ENCODE data around the gene AHNAK. TPM values are rescaled to one million over a fixed set of nuclear protein-coding genes. Genes with fewer than 3 reads are reported as not detected.

Gene AHNAK
- total and polyA plus RNA-seq, 3 donors from 2014 or later = 95.8 to 148 (median 137) TPM

DNA sequence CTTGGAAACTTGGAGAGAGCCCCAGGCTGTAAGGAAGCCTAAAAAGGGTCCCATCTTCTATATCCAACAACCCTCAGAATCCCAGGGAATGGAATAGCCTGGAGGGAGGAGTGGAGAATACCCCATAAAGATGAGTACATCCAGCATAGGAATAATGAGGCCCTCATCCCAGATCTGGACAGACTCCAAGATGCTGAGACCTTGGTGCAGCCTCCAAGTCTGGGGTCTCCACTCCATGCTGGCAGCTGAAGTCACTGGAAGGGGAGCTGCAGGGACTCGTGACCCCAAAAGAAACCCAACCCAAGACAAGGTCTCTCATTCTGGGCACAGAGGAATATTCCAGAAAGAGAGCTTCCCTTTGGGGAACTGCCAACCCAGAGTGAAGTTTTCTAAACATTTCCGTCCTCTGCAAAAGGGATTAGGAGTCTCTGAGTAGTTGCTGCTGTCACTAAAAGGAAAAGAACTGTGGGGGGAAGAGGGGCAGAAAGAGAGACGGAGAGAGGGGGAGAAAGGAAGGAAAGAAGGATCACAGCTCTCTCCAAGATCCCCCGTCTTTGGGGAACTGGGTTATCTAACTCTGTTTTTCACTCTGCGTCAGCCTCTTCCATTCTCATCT lies 127.2 kb downstream of the AHNAK start:
- H3K4me1 ChIP-seq = peaks cover 15% of the 10 kb centered on the region
- no peaks in the 10 kb centered on the region for H3K36me3 ChIP-seq (ENCODE audit: low read depth, missing control alignments)
- H3K27ac ChIP-seq = peak overlapping the region; percentile 39 to 77
- no peak for DNase-seq
- TF ChIP-seq, protein P1, sequence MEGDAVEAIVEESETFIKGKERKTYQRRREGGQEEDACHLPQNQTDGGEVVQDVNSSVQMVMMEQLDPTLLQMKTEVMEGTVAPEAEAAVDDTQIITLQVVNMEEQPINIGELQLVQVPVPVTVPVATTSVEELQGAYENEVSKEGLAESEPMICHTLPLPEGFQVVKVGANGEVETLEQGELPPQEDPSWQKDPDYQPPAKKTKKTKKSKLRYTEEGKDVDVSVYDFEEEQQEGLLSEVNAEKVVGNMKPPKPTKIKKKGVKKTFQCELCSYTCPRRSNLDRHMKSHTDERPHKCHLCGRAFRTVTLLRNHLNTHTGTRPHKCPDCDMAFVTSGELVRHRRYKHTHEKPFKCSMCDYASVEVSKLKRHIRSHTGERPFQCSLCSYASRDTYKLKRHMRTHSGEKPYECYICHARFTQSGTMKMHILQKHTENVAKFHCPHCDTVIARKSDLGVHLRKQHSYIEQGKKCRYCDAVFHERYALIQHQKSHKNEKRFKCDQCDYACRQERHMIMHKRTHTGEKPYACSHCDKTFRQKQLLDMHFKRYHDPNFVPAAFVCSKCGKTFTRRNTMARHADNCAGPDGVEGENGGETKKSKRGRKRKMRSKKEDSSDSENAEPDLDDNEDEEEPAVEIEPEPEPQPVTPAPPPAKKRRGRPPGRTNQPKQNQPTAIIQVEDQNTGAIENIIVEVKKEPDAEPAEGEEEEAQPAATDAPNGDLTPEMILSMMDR (IDR thresholded peaks at IDR 0.05) = no peak
- no peak for TF ChIP-seq POLR2A (IDR thresholded peaks at IDR 0.05)
- intact Hi-C loops (cut with DNase I; ENCODE audit: low total_unique reads) = no loop called here
- H3K27me3 ChIP-seq = no peaks in the 10 kb centered on the region
- 37 to 46% methylated on average over 5 of the region's 5 CpGs for WGBS, 2 donors
- no peaks in the 10 kb centered on the region for H3K9me3 ChIP-seq
- H3K4me3 ChIP-seq = no peak overlapping the region

DNA sequence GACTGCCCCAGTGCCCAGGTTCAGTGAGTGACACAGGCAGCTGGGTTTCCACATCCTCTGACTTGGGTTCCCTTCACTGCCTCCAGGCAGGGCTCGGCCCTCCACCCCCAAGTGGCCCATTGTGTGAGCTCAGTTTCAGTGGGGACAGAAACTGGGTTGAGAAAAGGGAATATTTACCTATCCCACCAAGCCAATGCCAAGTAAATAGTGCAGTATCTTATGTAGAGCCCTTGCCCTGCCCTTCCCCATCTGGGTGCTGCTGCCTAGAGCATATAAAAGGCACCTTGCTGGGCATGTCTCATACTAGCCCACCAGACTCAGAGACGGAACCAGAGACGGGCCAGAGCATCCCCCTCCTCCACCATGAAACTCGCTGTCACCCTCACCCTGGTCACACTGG lies 127.9 kb downstream of the AHNAK start, which contains the start of gene SCGB1A1:
Gene SCGB1A1, plus strand, starts transcription at position 301 of the 400 bp plus-strand sequence. Its CDS starts 63 bp downstream, at position 364.
- DNase-seq = no peak
- TF ChIP-seq POLR2A (IDR thresholded peaks at IDR 0.05) = no peak
- TF ChIP-seq, protein P1 (IDR thresholded peaks at IDR 0.05) = no peak
- intact Hi-C loops (cut with DNase I; ENCODE audit: low total_unique reads) = no loop called here

DNA sequence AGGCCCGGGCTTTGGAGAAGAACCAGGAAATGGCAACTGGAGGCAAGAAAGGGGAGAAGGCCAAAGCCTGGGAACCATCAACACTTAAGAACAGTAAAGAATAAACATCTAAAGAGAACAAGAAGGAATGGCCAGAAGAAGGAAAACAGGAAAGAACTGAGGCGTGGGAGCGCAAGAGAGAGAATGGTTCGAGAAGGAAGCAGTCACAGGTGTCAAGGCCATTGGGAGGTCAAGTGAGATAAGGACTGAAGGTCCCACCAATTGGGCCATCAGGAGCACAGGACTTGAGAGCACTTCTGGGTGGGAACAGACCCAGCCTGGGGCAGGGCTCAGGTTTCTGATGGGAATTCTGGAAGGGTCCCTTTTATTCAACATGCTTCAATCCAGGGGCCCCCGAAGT lies 128.5 kb downstream of the AHNAK start:
- no peaks in the 10 kb centered on the region for H3K27me3 ChIP-seq
- H3K27ac ChIP-seq = no peak overlapping the region
- H3K4me3 ChIP-seq = no peak overlapping the region
- no peaks in the 10 kb centered on the region for H3K36me3 ChIP-seq (ENCODE audit: low read depth, missing control alignments)
- 59 to 75% methylated on average over 5 of the region's 5 CpGs for WGBS, 2 donors
- no peaks in the 10 kb centered on the region for H3K9me3 ChIP-seq
- peaks cover 15% of the 10 kb centered on the region for H3K4me1 ChIP-seq
- no peak for DNase-seq
- no peak for TF ChIP-seq POLR2A (IDR thresholded peaks at IDR 0.05)
- TF ChIP-seq, protein P1 (IDR thresholded peaks at IDR 0.05) = no peak
- intact Hi-C loops (cut with DNase I; ENCODE audit: low total_unique reads) = no loop called here

More for the DNA sequence above, 127.9 kb downstream of the AHNAK start, which contains the start of gene SCGB1A1:
- Histone ChIP-seq H3K36me3 (ENCODE audit: low read depth, missing control alignments) (no peaks in the 10 kb centered on the region), H3K4me3 (no peak within 1 kb of the TSS), H3K27ac (peak within 1 kb of the TSS; percentile 39 to 77), H3K27me3 (no peaks in the 10 kb centered on the region), H3K4me1 (peaks cover 15% of the 10 kb centered on the region), H3K9me3 (no peaks in the 10 kb centered on the region)
- 78% methylated on average over 4 of the region's 4 CpGs; no CpG with 5 or more reads in 1 of the 2 donors for WGBS, 2 donors

DNA sequence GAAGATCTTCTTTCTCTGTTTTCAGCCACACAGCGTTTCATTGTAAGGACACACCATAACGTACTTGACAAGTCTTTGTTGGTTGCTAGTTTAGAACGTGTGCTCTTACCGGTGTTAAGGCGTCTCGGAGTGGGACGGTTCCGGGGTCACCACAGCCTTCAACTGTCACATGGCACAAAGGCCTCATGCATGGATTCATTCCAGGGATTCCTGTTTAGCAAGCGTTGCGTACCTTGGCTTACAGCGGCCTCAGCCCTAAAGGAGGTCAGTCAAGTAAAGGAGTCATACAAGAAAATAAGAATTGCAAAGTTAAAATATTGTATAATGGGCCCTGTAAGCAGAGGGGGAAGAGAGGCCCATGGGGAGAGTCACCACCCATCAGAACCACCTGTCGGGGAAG lies 130.0 kb downstream of the AHNAK start:
- DNase-seq = no peak
- 86 to 94% methylated on average over 12 of the region's 12 CpGs for whole genome bisulfite sequencing, 2 donors
- intact Hi-C loops (cut with DNase I; ENCODE audit: low total_unique reads) = no loop called here

More for the DNA sequence above, 130.0 kb downstream of the AHNAK start:
- no peak overlapping the region for H3K27ac ChIP-seq
- H3K4me1 ChIP-seq = peaks cover 17% of the 10 kb centered on the region
- H3K9me3 ChIP-seq = no peaks in the 10 kb centered on the region
- no peaks in the 10 kb centered on the region for H3K36me3 ChIP-seq (ENCODE audit: low read depth, missing control alignments)
- no peak overlapping the region for H3K4me3 ChIP-seq
- H3K27me3 ChIP-seq = no peaks in the 10 kb centered on the region
- TF ChIP-seq POLR2A (IDR thresholded peaks at IDR 0.05) = no peak
- TF ChIP-seq, protein P1 (IDR thresholded peaks at IDR 0.05) = no peak
